Measurements from ENCODE around the gene GNS.

GNS gene

DNA sequence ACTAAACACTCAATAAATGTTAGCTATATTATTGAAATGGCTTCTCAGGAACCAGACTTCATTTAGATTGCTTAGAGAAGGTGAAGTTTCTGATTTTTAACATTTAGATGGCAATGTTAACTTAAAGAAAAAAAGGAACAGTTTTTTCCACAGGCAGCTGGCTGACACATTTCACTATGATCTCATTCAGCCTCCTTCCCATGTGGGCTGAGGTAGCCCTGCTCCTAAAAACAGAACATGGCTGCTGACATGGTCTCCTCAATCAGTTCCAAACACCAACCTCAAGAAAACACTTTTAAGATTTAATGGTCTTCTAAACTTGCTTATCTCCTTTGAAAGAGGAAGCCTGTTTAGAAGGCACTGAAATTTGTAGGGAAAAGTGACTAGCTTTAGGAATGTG lies 23.8 kb downstream of the GNS start:
- no peak for DNase-seq (ENCODE audit: low spot score)

DNA sequence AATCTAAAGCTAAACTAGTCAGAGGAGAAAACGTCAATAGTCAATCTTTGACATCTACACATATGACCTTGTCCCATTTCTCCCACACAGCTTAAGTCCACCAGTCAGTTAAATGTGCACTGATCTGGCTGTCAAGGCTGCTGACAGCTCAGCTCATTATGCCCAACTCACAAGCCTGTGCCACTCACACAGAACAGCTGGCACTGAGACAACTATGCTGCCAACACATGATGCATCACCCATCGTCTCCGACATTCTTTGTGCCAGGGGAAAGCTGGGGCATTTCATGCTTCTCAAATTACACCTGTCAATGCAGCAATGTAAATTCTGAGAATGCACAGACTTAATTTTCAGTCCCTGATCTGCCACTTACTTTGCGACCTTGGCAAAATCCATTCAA lies 25.3 kb downstream of the GNS start:
- peak; percentile 63 for DNase-seq (ENCODE audit: low spot score)

DNA sequence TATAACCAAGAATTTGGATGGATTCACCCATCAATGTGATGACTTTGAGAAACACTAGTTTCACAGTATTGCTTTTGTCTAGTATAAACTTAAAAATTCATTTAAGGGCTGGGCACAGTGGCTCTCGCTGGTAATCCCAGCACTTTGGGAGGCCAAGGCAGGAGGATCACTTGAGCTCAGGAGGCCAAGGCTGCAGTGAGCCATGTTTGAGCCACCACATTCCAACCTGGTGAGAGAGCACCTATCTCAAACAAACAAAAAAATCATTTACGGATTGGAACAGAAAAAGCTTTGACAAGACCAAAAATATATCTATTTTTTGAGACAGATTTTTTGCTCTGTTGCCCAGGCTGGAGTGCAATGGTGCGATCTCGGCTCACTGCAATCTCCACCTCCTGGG lies 27.5 kb downstream of the GNS start:
- DNase-seq (ENCODE audit: low spot score) = no peak

DNA sequence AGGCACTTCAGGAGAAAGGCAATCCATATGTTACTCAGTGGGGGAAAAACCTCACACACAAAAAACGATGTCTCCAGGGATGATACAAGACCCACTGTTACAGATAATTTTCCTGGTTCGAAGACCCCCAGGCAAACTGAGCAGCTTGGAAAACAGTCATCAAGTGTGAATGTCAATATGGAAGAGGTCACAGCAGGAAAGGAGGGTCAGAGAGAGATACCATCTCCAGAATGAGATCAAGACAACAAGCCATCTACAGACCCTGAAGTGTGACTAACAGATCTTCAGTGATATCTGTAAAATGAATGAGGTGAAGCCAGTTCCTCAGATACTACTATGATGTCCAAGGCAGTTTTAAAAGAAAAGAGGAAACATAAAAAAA lies 28.6 kb downstream of the GNS start:
- DNase-seq (ENCODE audit: low spot score) = no peak

DNA sequence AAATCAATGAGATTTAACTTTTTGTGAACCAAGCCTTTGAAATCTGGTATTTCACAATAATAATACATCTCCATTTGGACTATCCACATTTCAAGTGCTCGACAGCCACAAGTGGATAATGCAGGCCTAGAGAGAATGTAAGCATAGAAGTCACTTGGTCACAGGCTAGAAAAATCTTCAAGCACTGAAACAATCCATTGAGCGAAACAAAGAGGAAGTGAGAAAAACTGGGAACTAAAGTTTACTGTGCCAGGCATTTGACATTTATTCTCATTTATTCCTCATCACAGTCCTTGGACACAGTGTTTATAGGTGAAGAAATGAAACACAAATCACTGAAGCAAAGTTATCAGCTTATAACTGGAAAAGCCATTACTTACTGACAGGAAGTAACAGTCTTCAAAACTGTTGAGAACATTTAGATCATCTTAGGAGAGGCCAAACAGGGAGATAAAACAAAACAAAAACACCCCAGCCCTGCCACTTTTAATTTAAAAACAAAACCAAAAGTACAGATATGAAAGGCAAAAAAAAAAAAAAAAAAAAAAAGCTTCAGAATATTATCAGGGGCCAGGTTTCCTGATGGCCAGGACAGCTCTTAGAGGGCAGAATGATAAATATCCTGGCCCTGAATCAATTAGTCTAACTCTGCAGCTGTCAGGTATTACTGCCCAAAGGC lies 29.2 kb downstream of the GNS start:
- DNase-seq (ENCODE audit: low spot score) = no peak

DNA sequence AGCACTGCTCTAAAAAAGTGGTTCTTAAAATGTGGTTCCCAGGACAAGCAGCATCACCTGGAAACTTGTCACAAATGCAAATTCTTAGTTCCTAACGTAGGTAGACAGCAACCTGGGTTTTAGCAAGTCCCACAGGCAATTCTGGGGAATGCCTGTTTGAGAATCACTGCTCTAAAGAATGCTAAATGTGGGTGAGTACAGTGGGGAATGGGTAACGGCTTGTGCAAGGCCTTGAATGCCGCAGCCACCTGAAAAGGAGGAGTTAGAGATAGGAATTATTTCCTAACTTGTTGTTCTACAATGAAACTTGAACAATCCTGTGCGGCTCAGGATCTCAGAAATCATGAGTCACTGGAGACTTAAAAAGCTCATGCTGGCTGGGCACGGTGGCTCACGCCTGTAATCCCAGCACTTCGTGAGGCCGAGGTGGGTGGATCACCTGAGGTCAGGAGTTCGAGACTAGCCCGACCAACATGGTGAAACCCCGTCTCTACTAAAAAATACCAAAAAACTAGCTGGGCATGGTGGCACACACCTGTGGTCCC lies 34.9 kb downstream of the GNS start:
- DNase-seq (ENCODE audit: low spot score) = no peak

DNA sequence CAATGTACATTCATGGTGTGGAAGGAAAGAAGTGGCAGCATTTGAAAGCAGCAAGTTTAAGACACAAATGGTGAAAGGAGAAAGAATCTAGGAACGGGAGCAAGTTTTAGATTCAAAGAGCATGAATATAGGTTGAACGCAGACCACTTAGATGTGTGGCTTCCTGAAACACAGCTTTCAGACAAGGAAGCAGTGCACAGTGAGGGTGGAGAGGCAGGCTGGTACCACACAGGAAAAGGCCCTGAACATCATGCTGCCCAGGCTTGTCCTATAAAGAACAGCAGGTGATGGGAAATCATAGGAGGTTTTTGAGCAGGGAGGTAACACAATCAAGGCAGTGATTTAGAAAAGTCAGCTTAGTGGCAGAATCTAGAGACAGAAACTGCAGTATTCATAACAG lies 35.6 kb downstream of the GNS start:
- no peak for DNase-seq (ENCODE audit: low spot score)

DNA sequence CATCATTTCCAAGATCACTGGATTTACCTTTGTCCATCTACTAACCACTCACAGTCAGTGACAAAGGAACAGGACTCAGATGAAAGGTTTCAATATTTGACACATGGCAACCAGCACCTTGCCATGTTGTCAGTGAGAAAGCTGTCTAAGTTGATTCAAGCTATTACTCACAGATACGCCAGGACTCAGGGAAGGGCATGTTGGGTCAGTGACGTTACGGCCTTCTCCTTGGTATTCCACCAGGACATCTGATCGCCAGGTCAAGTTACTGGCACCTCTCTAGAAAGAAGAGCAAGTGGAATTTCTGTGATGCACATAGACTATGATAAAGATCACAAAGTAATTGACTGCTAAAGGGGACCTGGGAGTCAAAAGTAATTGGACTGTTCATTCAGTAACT lies 36.4 kb downstream of the GNS start:
- DNase-seq (ENCODE audit: low spot score) = no peak

DNA sequence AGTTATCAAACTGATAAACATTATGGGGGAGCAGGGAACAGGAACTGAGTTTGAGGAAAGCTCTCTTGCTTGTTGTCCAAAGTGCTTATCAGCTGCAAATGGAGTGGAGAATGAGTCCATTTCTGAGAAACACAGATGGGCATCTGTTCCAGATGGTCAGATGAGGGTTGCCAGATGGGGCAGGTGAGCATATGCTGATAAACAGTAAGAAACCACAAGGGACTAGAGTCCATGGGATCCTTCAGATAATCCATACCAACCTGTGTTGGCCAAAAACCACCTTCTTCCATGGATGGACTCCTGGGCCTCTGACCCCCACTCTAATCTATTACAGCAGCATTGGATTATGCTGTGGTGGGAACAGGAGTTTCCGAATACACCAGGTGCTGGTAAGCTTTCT lies 38.3 kb downstream of the GNS start:
- DNase-seq (ENCODE audit: low spot score) = no peak

DNA sequence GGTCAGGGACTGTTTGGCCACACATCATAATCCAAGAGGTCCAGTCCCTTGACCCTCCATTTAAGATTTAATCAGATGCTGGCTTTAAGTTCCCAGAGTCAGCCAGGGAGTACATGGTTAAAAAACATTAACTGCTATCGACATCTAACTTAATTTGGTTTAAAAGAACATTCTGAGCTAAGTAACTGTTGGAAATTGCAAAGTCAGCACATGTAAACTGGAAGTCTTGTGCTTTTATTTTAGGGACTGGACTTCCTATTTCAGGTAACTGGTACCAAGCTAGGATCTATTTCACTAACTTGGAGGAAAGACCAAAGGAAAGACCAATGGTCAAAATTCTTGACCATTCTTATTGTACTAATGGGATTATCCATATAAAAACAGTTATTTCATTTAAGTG lies 40.6 kb downstream of the GNS start:
- no peak for DNase-seq (ENCODE audit: low spot score)

DNA sequence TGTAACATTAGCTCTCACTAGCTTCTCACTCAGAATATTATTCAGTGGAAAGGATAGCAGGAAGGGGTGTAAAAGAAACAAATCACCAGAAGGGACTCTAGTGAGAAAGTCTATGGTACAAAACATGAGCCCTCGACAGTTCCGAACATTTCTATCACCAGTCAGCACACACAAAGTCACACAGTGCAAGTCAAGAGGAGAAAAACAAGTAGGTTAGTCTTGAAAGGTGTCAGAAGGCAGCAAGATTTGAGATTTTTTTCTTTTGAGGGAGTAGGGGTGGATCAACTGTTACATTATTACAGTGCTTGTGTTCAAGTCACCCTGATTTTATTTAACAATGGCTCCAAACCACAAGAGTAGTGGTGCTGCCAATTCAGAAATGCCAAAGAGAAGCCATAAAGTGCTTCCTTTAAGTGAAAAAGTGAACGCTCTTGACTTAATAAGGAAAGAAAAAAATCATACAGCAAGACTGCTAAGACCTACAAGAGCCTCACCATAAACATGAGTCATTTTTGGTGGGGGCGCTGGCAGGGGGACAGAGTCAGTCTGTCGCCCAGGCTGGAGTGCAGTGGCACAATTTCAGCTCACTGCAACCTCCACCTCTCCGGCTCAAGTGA lies 42.3 kb downstream of the GNS start:
- no peak for DNase-seq (ENCODE audit: low spot score)

DNA sequence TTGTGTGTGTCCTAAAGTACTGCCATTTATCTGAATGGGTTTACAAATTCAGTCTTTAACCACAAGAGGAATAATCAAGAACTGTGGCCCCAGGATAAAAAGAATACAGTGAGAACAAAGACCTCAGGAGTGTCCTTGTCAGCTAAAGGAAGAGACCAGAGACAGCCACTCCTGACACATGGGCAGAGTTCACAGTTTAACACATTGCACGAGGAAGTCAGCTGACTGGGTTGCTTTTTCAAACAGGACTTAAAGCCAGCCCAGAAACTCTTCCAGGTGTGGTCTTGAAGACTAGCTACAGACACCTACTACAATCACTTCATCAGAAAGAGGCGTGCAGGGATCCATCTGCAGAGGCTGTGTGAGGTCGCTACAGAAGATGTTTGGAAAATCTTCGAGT lies 42.8 kb downstream of the GNS start:
- no peak for DNase-seq (ENCODE audit: low spot score)

DNA sequence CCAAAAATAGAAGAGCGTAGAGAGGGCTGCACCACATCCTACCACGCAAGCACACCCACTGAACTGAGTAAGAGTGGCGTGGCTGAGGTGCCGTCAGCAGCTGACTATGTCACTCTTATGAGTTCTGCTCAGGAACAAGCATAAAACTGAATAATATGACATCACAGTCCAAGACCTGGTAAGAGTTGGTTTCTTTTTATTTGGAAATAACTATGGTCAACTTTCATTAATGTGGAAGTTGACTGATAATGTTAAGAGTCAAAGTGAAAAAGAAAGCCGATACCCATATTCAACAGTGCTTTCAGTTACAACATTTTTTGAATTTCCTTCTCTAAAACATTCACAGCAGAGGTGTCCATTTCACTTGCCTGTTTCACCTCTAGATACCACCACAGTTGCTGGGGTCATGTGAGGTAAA lies 44.6 kb downstream of the GNS start:
- no peak for DNase-seq (ENCODE audit: low spot score)

DNA sequence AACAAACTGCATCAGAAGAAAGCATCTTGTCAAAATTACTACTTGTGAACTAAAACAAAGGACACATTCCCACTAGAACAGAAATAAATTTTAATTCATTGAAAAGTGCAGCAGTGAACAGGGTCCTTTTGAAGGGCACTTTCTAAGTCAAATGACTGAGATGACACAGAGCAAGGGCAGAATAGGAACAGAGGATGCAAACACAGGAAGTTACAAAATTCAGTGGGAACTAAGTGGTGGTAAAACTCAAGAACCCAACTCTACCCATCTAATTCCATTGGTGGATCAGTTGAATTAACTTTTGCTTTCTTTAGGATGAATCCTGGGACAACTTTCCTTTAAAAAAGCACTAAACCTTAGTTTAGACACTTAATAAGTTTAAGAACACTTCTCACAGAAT lies 45.8 kb downstream of the GNS start:
- no peak for DNase-seq (ENCODE audit: low spot score)

DNA sequence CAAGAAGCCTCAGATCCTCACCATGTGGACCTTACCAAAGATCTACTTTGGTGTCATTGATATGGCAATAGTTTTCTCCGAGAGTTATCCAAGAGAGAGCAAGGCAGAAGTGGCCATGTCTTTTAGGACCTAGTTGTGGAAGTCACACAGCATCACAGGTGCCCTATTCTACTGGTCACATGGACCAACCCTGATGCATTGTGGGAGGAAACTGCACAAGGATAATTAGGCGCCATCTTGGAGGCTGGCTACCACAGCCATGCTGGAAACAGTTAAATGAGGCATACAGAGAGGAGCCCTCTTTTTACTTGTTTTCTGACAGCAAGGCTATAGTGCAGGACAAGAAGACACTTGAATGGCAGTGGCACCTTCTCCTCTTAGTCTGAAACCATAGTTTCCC lies 49.8 kb downstream of the GNS start:
- no peak for DNase-seq (ENCODE audit: low spot score)

DNA sequence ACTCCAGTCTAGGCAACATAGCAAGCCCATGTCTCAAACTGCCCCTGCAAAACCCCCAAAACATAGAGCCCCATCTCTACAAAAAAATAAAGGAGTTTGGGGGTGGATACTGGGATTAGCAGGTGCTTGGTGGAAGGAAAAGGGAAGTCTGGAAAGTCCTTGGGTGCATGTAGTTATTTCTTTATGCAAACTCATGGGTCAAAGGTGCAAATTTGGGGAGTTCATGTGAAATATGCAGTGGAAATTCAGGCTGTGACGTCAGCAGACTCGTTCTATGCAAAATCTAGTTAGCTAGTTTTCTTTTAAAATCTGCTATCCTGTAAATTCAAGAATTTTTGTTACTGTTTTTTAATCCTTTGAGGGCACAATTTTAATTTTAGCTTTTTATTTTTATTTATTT lies 51.3 kb downstream of the GNS start:
- DNase-seq (ENCODE audit: low spot score) = no peak

DNA sequence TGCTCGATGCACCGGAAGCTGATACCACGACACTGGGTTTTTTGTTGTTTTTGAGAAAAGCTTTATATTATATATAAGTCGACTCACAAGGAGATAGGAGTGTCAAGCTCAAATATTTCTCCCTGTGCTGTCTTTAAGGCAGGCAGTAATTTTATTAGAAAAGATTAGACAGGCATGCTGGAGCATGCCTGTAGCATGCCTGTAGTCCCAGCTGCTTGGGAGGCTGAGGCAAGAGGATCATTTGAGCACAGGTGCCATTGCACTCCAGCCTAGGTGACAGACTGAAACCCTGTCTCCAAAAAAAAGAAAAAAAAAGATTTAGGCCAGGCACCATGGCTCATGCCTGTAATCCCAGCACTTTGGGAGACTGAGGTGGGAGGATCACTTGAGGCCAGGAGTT lies 51.8 kb downstream of the GNS start:
- DNase-seq (ENCODE audit: low spot score) = no peak

DNA sequence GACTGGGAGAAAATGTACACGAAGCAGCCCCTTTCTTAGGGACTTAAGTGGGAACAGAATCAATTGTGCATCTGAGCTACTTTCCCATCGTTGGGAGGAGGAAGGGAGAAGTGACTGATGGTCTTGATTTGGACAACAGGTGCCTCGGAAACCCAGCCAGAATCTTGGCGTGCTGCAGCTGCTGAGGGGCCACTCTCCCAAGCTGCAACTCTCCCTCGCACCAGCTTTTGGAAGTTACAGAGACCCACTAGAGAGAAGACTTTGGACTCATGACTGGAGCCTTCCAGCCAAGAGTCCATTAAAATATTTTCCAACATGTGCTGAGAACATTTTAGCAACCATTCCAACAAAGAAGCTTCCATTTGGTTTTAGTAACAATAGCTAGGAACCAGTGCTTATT lies 52.3 kb downstream of the GNS start:
- no peak for DNase-seq (ENCODE audit: low spot score)

DNA sequence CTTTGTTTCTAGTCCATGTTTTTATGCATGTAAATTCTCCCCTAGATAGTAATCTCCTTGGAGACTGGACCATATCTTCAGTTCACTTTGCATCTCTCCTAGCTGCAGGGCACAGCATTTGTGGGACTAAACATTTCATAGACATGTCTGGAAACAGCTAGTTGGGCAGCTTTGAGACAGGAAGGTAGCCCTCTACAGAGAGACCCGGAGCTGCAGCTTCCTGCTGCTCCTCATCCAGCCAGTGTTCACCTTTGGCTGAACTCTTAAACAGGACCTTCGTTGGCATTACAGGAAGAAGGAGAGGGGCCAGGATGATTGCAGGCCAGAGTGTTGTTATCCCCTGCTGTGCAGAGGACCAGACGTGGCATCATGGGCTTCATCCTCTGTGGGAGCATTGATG lies 52.9 kb downstream of the GNS start:
- no peak for DNase-seq (ENCODE audit: low spot score)

DNA sequence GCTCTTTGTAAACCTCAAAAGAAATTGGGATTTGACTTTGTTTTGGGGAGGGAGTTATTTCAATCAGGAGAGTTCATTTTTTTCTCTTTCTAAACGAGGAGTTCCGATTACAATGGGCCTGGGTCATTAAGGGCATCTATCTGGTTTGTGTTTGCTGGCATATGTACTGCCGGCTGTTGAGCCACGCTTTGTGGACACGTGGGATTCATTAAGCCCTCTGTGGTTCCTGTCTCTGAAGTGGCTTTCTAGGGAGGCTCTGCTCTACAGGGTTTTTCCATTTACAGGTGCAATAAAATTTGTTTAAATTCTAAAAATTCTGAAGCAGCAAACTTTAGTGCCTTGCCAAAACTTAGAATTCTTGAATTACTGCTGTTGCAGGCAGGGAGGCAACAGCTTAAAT lies 57.9 kb downstream of the GNS start:
- no peak for DNase-seq (ENCODE audit: low spot score)

DNA sequence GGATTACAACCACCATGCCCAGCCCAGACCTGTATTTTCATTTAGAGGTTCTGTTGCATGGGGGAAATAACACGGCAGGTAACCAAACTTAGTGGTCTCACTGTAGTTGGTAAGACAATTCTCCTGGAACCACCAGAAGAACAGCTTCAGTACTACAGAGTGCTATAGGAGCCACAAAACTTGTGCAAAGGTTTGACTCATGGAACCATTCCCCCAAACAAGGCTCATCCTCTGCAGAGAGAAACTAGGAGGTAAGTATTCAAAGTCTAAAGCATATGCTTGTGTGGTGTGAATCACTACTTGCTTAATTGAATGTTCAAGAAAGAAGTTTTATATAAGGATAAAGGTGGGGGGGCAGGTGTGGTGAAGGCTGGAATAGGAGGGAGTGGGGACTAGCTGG lies 58.7 kb downstream of the GNS start:
- DNase-seq (ENCODE audit: low spot score) = no peak

DNA sequence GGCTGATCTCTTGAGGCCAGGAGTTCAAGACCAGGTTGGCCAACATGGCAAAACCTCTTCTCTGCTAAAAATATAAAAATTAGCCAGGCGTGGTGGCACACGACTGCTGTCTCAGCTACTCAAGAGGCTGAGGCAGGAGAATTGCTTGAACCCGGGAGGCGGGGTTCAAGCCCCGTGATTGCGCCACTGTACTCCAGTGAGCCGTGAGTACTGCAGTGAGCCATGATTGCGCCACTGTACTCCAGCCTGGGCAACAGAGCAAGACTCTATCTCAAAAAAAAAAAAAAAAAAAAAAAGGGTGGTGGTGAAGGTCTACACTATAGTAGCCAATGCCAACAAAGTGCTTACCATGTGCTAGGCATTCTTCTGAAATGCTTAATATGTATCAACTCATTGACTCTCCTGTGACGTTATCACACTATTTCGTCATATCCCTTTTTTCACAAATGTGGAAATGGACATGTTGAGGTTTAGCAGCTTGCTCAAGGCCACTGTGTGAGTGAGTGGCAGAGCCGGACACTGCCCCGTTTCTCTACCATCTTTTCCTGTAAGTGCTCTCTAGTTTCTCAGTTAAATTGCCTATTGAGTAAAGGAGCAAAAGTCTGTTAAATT lies 59.6 kb downstream of the GNS start:
- no peak for DNase-seq (ENCODE audit: low spot score)

DNA sequence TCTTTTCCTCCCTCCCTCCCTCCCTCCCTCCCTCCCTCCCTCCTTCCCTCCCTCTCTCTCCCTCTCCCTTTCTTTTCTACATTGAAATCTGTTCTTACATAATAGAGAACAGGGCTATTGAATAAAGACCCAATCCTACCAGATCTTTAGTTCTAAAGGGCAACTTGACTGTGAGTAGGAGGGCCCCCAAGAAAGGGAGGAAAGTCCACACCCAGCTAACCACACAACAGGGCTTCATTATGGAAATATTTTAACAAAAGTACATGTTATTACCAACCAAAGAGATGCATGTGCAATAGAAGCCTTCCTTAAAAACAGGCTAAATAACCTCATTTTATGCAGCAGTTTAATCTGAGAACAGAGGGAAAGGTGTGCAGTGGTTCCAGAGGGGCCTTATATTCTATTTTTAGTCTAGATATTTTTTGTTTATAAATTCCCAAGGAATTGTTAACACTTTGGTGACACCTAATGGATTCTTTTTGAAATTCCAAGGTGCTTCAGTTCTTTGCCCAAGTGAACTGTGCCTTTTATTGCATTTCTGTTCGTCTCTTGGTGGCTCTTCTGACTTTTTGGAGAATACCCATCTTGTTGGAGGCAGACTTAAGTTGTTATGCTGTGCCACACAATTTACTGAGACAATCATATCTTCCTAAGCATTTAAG lies 63.0 kb downstream of the GNS start:
- no peak for DNase-seq (ENCODE audit: low spot score)

Measured in globus pallidus (tissue), 1 donor.